Lower leg skin (tissue), 3 donors: ENCODE data around the gene S100A4.
"Not testable (repeated sequence)": the region's sequence is repeated elsewhere in the genome, so short reads cannot be mapped to it uniquely, and the experiment has no call there.

Source experiments
- POLR2A ChIP-seq, 2 donors: fragments of 450-650 bp; IDR thresholded peaks; one replicate each; pipeline ENCODE4 v1.6.1; 2016 to 2017; ENCODE audit warnings: antibody characterized with exemption in 2 of 2, mild to moderate bottlenecking in 1 of 2, moderate library complexity in 1 of 2
- TF ChIP-seq, protein P1 (sequence below), 3 donors: fragments of 450-650 bp; IDR thresholded peaks; one replicate each; pipeline ENCODE4 v1.5.1; 2016; ENCODE audit warnings: antibody characterized with exemption in 3 of 3, mild to moderate bottlenecking in 3 of 3, moderate library complexity in 2 of 3

- TF ChIP-seq, protein P1, sequence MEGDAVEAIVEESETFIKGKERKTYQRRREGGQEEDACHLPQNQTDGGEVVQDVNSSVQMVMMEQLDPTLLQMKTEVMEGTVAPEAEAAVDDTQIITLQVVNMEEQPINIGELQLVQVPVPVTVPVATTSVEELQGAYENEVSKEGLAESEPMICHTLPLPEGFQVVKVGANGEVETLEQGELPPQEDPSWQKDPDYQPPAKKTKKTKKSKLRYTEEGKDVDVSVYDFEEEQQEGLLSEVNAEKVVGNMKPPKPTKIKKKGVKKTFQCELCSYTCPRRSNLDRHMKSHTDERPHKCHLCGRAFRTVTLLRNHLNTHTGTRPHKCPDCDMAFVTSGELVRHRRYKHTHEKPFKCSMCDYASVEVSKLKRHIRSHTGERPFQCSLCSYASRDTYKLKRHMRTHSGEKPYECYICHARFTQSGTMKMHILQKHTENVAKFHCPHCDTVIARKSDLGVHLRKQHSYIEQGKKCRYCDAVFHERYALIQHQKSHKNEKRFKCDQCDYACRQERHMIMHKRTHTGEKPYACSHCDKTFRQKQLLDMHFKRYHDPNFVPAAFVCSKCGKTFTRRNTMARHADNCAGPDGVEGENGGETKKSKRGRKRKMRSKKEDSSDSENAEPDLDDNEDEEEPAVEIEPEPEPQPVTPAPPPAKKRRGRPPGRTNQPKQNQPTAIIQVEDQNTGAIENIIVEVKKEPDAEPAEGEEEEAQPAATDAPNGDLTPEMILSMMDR (IDR thresholded peaks at IDR 0.05), result not testable (repeated sequence)
- TF ChIP-seq POLR2A (IDR thresholded peaks at IDR 0.05), result not testable (repeated sequence)
Observed at GRCh38 chr1:153562021-153562420, 16.4 kb upstream of the S100A4 start.
